ENCODE measurements around the gene SLC11A2.
A peak's percentile ranks its signal among the peaks of the same experiment; 100 is the strongest.
"Not testable (repeated sequence)": the region's sequence is repeated elsewhere in the genome, so short reads cannot be mapped to it uniquely, and the experiment has no call there.

Gene SLC11A2

GRCh38 chr12:50960130-50960529 is 66.1 kb downstream of the SLC11A2 start:
- no peak overlapping the region for H3K4me3 ChIP-seq (ENCODE audit: low read depth, low read length)
- DNase-seq (ENCODE audit: low read depth), result peak; percentile 4
- TF ChIP-seq, protein P1, sequence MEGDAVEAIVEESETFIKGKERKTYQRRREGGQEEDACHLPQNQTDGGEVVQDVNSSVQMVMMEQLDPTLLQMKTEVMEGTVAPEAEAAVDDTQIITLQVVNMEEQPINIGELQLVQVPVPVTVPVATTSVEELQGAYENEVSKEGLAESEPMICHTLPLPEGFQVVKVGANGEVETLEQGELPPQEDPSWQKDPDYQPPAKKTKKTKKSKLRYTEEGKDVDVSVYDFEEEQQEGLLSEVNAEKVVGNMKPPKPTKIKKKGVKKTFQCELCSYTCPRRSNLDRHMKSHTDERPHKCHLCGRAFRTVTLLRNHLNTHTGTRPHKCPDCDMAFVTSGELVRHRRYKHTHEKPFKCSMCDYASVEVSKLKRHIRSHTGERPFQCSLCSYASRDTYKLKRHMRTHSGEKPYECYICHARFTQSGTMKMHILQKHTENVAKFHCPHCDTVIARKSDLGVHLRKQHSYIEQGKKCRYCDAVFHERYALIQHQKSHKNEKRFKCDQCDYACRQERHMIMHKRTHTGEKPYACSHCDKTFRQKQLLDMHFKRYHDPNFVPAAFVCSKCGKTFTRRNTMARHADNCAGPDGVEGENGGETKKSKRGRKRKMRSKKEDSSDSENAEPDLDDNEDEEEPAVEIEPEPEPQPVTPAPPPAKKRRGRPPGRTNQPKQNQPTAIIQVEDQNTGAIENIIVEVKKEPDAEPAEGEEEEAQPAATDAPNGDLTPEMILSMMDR (IDR thresholded peaks at IDR 0.05; ENCODE audit: low read depth, low read length, missing control alignments), result no peak
- in situ Hi-C loops (cut with HindIII; ENCODE audit: low sequenced_read_pairs), result no loop called here

DNA sequence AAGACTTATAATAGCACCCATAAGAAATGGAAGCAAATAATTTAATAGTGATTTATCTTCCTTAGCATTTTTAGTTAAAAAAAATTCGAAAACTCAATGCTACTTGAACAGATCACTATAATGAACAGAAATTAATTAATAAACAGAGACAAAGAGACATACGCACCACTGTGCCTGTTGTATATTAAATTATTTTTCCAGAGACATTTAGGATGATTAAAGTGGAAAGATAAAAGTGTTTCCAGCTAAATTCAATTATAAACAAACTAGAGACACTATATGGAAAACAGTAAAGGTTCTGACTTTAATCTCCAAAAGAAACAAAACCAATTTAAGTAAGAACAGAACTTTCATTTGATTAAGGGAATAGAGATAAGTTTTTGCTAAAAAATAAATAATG is 70.5 kb downstream of the SLC11A2 start:
- DNase-seq (ENCODE audit: low read depth), result no peak
- H3K4me3 ChIP-seq (ENCODE audit: low read depth, low read length), result no peak overlapping the region
- TF ChIP-seq, protein P1 (IDR thresholded peaks at IDR 0.05; ENCODE audit: low read depth, low read length, missing control alignments), result no peak
- in situ Hi-C loops (cut with HindIII; ENCODE audit: low sequenced_read_pairs), result no loop called here

- TF ChIP-seq, protein P1 (IDR thresholded peaks at IDR 0.05; ENCODE audit: low read depth, low read length, missing control alignments), result no peak
- H3K4me3 ChIP-seq (ENCODE audit: low read depth, low read length), result no peak overlapping the region
- no peak for DNase-seq (ENCODE audit: low read depth)
- in situ Hi-C loops (cut with HindIII; ENCODE audit: low sequenced_read_pairs), result no loop called here
These were observed 70.9 kb downstream of the SLC11A2 start for GRCh38 chr12:50955288-50955687.

DNA sequence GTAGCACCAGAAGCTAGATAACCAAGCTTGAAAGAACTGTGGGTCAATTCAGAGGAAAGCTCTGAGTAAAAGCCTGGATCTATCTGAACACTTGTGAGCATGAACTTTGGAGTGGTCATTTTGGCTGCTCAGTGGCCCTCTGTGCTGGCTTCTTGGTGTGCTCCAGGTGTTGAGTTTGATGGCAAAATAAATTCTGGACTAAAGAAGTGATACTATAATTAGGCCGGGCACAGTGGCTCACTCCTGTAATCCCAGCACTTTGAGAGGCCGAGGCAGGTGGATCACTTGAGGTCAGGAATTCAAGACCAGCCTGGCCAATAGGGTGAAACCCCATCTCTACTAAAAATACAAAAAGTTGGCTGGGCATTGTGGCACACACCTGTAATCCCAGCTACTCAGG is 71.4 kb downstream of the SLC11A2 start:
- H3K4me3 ChIP-seq (ENCODE audit: low read depth, low read length); in situ Hi-C loops (cut with HindIII; ENCODE audit: low sequenced_read_pairs); DNase-seq (ENCODE audit: low read depth): not testable (repeated sequence)

DNA sequence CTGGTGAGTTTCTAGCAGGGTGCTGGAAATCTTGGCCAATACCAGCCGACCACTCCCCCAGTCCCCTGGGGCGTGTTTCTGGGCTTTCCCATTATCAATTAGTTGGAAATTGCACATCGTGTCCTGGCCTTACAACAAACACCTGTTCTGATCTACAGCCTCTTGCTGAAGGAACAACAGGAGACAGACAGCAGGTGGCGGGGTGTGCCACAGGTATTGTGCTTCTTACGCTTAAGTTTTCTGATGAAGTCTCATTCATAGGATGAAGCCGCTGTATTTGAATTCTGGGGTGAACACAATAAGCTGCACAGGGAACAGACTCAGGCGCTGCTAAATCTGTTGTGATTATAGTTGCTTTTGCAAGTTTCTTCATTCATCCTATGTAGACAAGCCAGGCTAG is 73.1 kb downstream of the SLC11A2 start:
- TF ChIP-seq, protein P1 (IDR thresholded peaks at IDR 0.05; ENCODE audit: low read depth, low read length, missing control alignments), result no peak
- no peak for DNase-seq (ENCODE audit: low read depth)
- in situ Hi-C loops (cut with HindIII; ENCODE audit: low sequenced_read_pairs), result no loop called here
- H3K4me3 ChIP-seq (ENCODE audit: low read depth, low read length), result no peak overlapping the region

DNA sequence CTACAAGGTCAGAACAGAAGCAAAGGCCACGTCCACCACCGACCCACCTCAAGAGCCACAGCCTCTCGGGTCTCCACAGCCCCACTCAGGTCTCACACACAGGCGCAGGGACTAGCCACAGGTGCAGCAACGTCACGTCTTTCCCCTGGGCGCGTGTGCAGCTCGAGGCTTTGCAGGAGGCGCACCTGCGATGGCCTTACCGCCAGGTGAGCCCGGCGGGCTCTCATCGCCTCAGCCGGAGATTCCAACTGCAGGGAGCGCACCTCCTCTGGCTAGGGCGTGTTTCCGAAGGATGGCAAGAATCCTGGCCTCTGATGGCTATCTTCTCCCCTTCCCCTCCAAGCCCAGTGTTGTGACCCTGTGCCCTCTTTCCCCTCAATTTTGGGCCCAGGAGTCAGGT is 73.7 kb downstream of the SLC11A2 start, which contains the start of gene HIGD1C:
Gene HIGD1C (plus strand): TSS at position 35 of the 400 bp plus-strand sequence. CDS start 1,455 bp downstream, outside the sequence.
- no peak for DNase-seq (ENCODE audit: low read depth)
- in situ Hi-C loops (cut with HindIII; ENCODE audit: low sequenced_read_pairs), result no loop called here
- H3K4me3 ChIP-seq (ENCODE audit: low read depth, low read length), result no peak within 1 kb of the TSS
- TF ChIP-seq, protein P1 (IDR thresholded peaks at IDR 0.05; ENCODE audit: low read depth, low read length, missing control alignments), result no peak

DNA sequence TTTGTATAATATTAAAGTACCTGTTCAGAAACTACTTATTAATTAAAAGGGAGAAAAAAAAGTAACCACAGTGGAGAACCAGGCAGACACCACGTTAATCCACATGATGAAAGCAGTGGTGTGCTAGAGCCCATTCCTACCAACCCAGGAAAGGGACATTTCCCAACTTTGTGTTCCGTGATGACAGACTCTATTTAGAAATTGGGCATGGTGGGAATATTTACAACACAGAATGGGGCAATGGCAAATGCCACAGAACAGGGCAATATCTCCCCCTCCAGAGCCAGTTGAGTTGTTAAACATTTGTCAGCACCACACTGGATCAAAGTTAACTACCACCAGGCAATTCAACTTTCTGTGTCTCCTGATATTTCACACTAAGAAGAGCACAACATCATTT is 75.1 kb downstream of the SLC11A2 start:
- TF ChIP-seq, protein P1 (IDR thresholded peaks at IDR 0.05; ENCODE audit: low read depth, low read length, missing control alignments), result no peak
- no peak for DNase-seq (ENCODE audit: low read depth)
- in situ Hi-C loops (cut with HindIII; ENCODE audit: low sequenced_read_pairs), result no loop called here
- H3K4me3 ChIP-seq (ENCODE audit: low read depth, low read length), result no peak overlapping the region

All from astrocyte of the cerebellum (primary cell).